Mammary microvascular endothelial cell (primary cell): ENCODE measurements around the gene OR2AE1. TPM values are rescaled to one million over a fixed set of nuclear protein-coding genes. Genes with fewer than 3 reads are reported as not detected.

Experiments used
- total RNA-seq: library from RNA; depleted of rRNA; stranded (reverse); fragments of >200 nt; gene quantifications from 2 replicates; pipeline ENCODE4 v1.2.3, GENCODE V29; 2015

OR2AE1 gene
- not detected in 2 replicates for total RNA-seq

GRCh38 chr7:99876933-99877332 is at the start of gene OR2AE1:
Gene OR2AE1 (minus strand): TSS chr7:99877033. CDS start chr7:99877033, 0 bp downstream.

GRCh38 chr7:99918959-99919813 is 42.4 kb upstream of the OR2AE1 start, which contains the start of gene TRIM4:
Gene TRIM4 (minus strand): TSS chr7:99919530. CDS start chr7:99919401, 129 bp downstream.

Other genes starting within 250 kb of the OR2AE1 start
- not detected in 2 replicates for gene CYP3A5, start 197.0 kb downstream of the OR2AE1 start, total RNA-seq
- not detected in 2 replicates for gene CYP3A7, start 141.8 kb downstream of the OR2AE1 start, total RNA-seq
- not detected in 2 replicates for gene CYP3A4, start 92.8 kb downstream of the OR2AE1 start, total RNA-seq
- gene CYP3A43, start 49.0 kb downstream of the OR2AE1 start, total RNA-seq = not detected in 2 replicates
- gene TRIM4, start 42.5 kb upstream of the OR2AE1 start, total RNA-seq = 24.0 and 25.8 TPM in 2 replicates
- gene GJC3, start 52.6 kb upstream of the OR2AE1 start, total RNA-seq = not detected in 2 replicates
- not detected in 2 replicates for gene AZGP1, start 99.0 kb upstream of the OR2AE1 start, total RNA-seq
- gene ZKSCAN1, start 138.6 kb upstream of the OR2AE1 start, total RNA-seq = 11.3 and 13.6 TPM in 2 replicates
- 6.1 and 8.3 TPM in 2 replicates for gene ZSCAN21, start 172.7 kb upstream of the OR2AE1 start, total RNA-seq
- 19.1 and 21.1 TPM in 2 replicates for gene ZNF3, start 204.7 kb upstream of the OR2AE1 start, total RNA-seq
- 102 and 125 TPM in 2 replicates for gene COPS6, start 211.9 kb upstream of the OR2AE1 start, total RNA-seq
- 149 and 155 TPM in 2 replicates for gene MCM7, start 224.4 kb upstream of the OR2AE1 start, total RNA-seq
- 16.1 and 18.5 TPM in 2 replicates for gene AP4M1, start 224.6 kb upstream of the OR2AE1 start, total RNA-seq
- 56.0 and 63.9 TPM in 2 replicates for gene TAF6, start 242.3 kb upstream of the OR2AE1 start, total RNA-seq
- gene CNPY4, start 242.6 kb upstream of the OR2AE1 start, total RNA-seq = 23.8 and 25.7 TPM in 2 replicates
- 4.7 and 5.0 TPM in 2 replicates for gene MBLAC1, start 249.9 kb upstream of the OR2AE1 start, total RNA-seq